ENCODE data around the gene MAGI1. TPM values are rescaled to one million over a fixed set of nuclear protein-coding genes. Genes with fewer than 3 reads are reported as not detected.

MAGI1 gene
- total RNA-seq, 3 donors from 2014 or later: 22.1 to 94.4 (median 70.5) TPM

- Histone ChIP-seq H3K9me3 (no peaks in the 10 kb centered on the region), H3K27ac (no peak overlapping the region), H3K4me3 (no peak overlapping the region), H3K36me3 (no peaks in the 10 kb centered on the region), H3K4me1 (no peaks in the 10 kb centered on the region), H3K27me3 (no peaks in the 10 kb centered on the region)
- DNase-seq (ENCODE audit: low spot score in 2 of 2): no peak
- intact Hi-C loops (cut with DNase I; ENCODE audit: low total_unique reads): no loop called here
- TF ChIP-seq POLR2A (IDR thresholded peaks at IDR 0.05) (no peak), POLR2AphosphoS5 (IDR thresholded peaks at IDR 0.05) (no peak), CTCF (IDR thresholded peaks at IDR 0.05) (no peak)
Observed at GRCh38 chr3:65472501-65472900, 566.2 kb downstream of the MAGI1 start.

- Histone ChIP-seq H3K36me3 (no peaks in the 10 kb centered on the region), H3K4me3 (no peak overlapping the region), H3K27ac (no peak overlapping the region), H3K9me3 (no peaks in the 10 kb centered on the region), H3K27me3 (no peaks in the 10 kb centered on the region), H3K4me1 (no peaks in the 10 kb centered on the region)
- no peak for DNase-seq (ENCODE audit: low spot score in 2 of 2)
- no peak for TF ChIP-seq POLR2A (IDR thresholded peaks at IDR 0.05)
- TF ChIP-seq CTCF (IDR thresholded peaks at IDR 0.05): no peak
- no peak for TF ChIP-seq POLR2AphosphoS5 (IDR thresholded peaks at IDR 0.05)
- intact Hi-C loops (cut with DNase I; ENCODE audit: low total_unique reads): no loop called here
Observed at GRCh38 chr3:65466300-65466988, 572.3 kb downstream of the MAGI1 start.

- Histone ChIP-seq H3K36me3 (no peaks in the 10 kb centered on the region), H3K4me3 (no peak overlapping the region), H3K27ac (no peak overlapping the region), H3K4me1 (no peaks in the 10 kb centered on the region), H3K9me3 (no peaks in the 10 kb centered on the region), H3K27me3 (no peaks in the 10 kb centered on the region)
- TF ChIP-seq POLR2AphosphoS5 (IDR thresholded peaks at IDR 0.05): no peak
- no peak for TF ChIP-seq CTCF (IDR thresholded peaks at IDR 0.05)
- DNase-seq (ENCODE audit: low spot score in 2 of 2): no peak
- intact Hi-C loops (cut with DNase I; ENCODE audit: low total_unique reads): no loop called here
Observed at GRCh38 chr3:65449841-65450428, 588.8 kb downstream of the MAGI1 start.

GRCh38 chr3:65448120-65448519, 590.6 kb downstream of the MAGI1 start:
- intact Hi-C loops (cut with DNase I; ENCODE audit: low total_unique reads): no loop called here
- TF ChIP-seq POLR2A (IDR thresholded peaks at IDR 0.05): no peak
- TF ChIP-seq POLR2AphosphoS5 (IDR thresholded peaks at IDR 0.05): no peak
- TF ChIP-seq CTCF (IDR thresholded peaks at IDR 0.05): no peak
- no peak for DNase-seq (ENCODE audit: low spot score in 2 of 2)

GRCh38 chr3:65445573-65446169, 593.0 kb downstream of the MAGI1 start:
- no peaks in the 10 kb centered on the region for H3K4me1 ChIP-seq
- no peak for DNase-seq (ENCODE audit: low spot score in 2 of 2)
- no peaks in the 10 kb centered on the region for H3K9me3 ChIP-seq
- H3K27me3 ChIP-seq: no peaks in the 10 kb centered on the region
- no peak overlapping the region for H3K4me3 ChIP-seq
- intact Hi-C loops (cut with DNase I; ENCODE audit: low total_unique reads): no loop called here
- no peaks in the 10 kb centered on the region for H3K36me3 ChIP-seq
- TF ChIP-seq POLR2AphosphoS5 (IDR thresholded peaks at IDR 0.05): no peak
- TF ChIP-seq POLR2A (IDR thresholded peaks at IDR 0.05): no peak
- no peak for TF ChIP-seq CTCF (IDR thresholded peaks at IDR 0.05)
- no peak overlapping the region for H3K27ac ChIP-seq

More at GRCh38 chr3:65448120-65448519, 590.6 kb downstream of the MAGI1 start:
- Histone ChIP-seq H3K4me3 (no peak overlapping the region), H3K9me3 (no peaks in the 10 kb centered on the region), H3K27me3 (no peaks in the 10 kb centered on the region), H3K36me3 (no peaks in the 10 kb centered on the region), H3K27ac (no peak overlapping the region), H3K4me1 (no peaks in the 10 kb centered on the region)

Data from breast epithelium (tissue), 4 donors.